NOMO-1 treated with dmso at 0.1 percent for 144 hours (cell line): ENCODE results near the gene TMED1.

ENCODE experiments used
- DNase-seq: peaks from one replicate; lab custom pipeline; 2025; ENCODE audit not compliant: unreplicated experiment; lab: John Stamatoyannopoulos, UW

The TMED1 gene

GRCh38 chr19:10835089-10835753, 791 bp downstream of the TMED1 start:
- DNase-seq: no peak

- DNase-seq: no peak
Measured at GRCh38 chr19:10832939-10833296, 3.1 kb downstream of the TMED1 start.

- no peak for DNase-seq
Measured at GRCh38 chr19:10831987-10832938, 3.7 kb downstream of the TMED1 start.

- DNase-seq: no peak
Measured at GRCh38 chr19:10830931-10831779, 4.9 kb downstream of the TMED1 start.

GRCh38 chr19:10830370-10830769, 5.6 kb downstream of the TMED1 start:
- DNase-seq: no peak

- no peak for DNase-seq
Measured at GRCh38 chr19:10829967-10830366, 6.0 kb downstream of the TMED1 start.

- DNase-seq: no peak
Measured at GRCh38 chr19:10828981-10829821, 6.8 kb downstream of the TMED1 start.

GRCh38 chr19:10826846-10827245, 9.2 kb downstream of the TMED1 start:
- no peak for DNase-seq

- no peak for DNase-seq
Measured at GRCh38 chr19:10826231-10826630, 9.8 kb downstream of the TMED1 start.

GRCh38 chr19:10823690-10824089, 12.3 kb downstream of the TMED1 start:
- no peak for DNase-seq

GRCh38 chr19:10820173-10820572, 15.8 kb downstream of the TMED1 start:
- DNase-seq: no peak

- no peak for DNase-seq
Measured at GRCh38 chr19:10819124-10820060, 16.6 kb downstream of the TMED1 start.

- no peak for DNase-seq
Measured at GRCh38 chr19:10818301-10819123, 17.5 kb downstream of the TMED1 start.

GRCh38 chr19:10817291-10818038, 18.5 kb downstream of the TMED1 start:
- no peak for DNase-seq

- no peak for DNase-seq
Measured at GRCh38 chr19:10816691-10817090, 19.3 kb downstream of the TMED1 start.

- DNase-seq: no peak
Measured at GRCh38 chr19:10815969-10816644, 19.9 kb downstream of the TMED1 start.

GRCh38 chr19:10815007-10815536, 20.9 kb downstream of the TMED1 start:
- no peak for DNase-seq
